Measurements from ENCODE around the gene KCNAB2. TPM values are rescaled to one million over a fixed set of nuclear protein-coding genes. Genes with fewer than 3 reads are reported as not detected.

KCNAB2 gene
- total RNA-seq, 2 donors from 2014 or later: 2.0 to 5.5 TPM

DNA sequence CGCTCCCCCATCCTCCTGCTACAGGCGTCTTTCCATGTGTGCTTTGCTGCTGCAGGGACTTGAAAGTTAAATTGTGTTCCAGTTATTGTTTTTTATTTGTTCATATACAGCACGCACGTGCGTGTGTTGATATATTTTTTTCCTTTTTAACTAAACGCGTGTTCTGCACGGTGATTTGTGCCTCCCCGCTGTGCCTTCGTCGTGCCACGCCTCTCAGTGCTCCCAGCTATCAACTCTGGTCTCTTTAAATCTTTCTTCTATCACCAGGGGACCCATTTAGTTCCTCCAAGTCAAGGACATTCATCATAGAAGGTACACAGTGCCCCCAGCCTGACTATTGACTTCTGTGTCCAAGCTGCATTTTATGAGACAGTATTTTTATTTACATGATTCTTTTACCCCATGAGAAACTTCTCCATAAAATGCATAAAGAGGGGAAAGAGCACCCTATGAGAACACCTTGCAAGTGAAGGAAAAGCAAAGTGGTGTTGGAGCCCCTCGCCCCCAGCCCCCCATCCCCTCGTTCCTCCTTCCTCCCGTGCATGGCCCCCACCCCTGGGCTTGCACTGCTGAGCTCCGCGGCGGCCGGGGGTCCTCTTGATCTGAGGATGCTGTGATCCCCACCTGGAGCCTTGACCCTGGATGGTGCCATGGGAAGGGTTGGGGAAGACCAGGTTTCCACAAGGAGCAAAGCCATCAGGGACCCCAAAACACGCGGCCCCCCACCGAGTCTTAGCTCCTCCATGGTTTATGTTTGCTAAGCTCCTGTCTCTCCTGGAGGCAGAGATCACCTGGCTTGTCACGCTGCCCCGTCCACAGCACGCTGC lies 45.5 kb downstream of the KCNAB2 start:
- Histone ChIP-seq H3K9me3 (no peaks in the 10 kb centered on the region), H3K27ac (no peak overlapping the region), H3K36me3 (no peaks in the 10 kb centered on the region), H3K4me1 (replicated peaks) (peaks cover 4% of the 10 kb centered on the region), H3K27me3 (replicated peaks; ENCODE audit: insufficient read depth) (no peaks in the 10 kb centered on the region), H3K4me3 (no peak overlapping the region)
- intact Hi-C loops (cut with DNase I): no loop called here
- WGBS: 53% methylated on average over 25 of the region's 25 CpGs
- TF ChIP-seq, protein P1, sequence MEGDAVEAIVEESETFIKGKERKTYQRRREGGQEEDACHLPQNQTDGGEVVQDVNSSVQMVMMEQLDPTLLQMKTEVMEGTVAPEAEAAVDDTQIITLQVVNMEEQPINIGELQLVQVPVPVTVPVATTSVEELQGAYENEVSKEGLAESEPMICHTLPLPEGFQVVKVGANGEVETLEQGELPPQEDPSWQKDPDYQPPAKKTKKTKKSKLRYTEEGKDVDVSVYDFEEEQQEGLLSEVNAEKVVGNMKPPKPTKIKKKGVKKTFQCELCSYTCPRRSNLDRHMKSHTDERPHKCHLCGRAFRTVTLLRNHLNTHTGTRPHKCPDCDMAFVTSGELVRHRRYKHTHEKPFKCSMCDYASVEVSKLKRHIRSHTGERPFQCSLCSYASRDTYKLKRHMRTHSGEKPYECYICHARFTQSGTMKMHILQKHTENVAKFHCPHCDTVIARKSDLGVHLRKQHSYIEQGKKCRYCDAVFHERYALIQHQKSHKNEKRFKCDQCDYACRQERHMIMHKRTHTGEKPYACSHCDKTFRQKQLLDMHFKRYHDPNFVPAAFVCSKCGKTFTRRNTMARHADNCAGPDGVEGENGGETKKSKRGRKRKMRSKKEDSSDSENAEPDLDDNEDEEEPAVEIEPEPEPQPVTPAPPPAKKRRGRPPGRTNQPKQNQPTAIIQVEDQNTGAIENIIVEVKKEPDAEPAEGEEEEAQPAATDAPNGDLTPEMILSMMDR (IDR thresholded peaks at IDR 0.05): no peak
- TF ChIP-seq POLR2AphosphoS5 (IDR thresholded peaks at IDR 0.05) (no peak), POLR2A (IDR thresholded peaks at IDR 0.05) (no peak)
- no peak for DNase-seq (ENCODE audit: low spot score)

DNA sequence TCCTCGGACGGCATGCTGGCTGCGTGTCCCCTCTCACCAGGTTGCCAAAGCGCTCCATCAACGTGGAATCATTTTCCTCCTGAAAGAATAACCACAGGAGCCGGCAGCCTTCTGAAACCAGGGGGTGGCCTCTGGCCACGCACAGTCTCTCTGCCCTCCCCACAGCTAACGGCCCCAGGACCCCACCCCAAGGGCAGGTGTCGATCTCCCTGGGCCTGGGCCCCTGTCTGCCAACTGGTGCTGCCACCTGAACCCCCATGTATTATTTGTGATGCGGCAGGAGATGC lies 46.1 kb downstream of the KCNAB2 start:
- intact Hi-C loops (cut with DNase I): no loop called here
- DNase-seq (ENCODE audit: low spot score): no peak
- Histone ChIP-seq H3K27ac (no peak overlapping the region), H3K4me1 (replicated peaks) (peaks cover 4% of the 10 kb centered on the region), H3K9me3 (no peaks in the 10 kb centered on the region), H3K36me3 (no peaks in the 10 kb centered on the region), H3K27me3 (replicated peaks; ENCODE audit: insufficient read depth) (no peaks in the 10 kb centered on the region), H3K4me3 (no peak overlapping the region)
- TF ChIP-seq POLR2A (IDR thresholded peaks at IDR 0.05) (no peak), POLR2AphosphoS5 (IDR thresholded peaks at IDR 0.05) (no peak)
- TF ChIP-seq, protein P1 (IDR thresholded peaks at IDR 0.05): no peak
- WGBS: 77% methylated on average over 10 of the region's 10 CpGs

DNA sequence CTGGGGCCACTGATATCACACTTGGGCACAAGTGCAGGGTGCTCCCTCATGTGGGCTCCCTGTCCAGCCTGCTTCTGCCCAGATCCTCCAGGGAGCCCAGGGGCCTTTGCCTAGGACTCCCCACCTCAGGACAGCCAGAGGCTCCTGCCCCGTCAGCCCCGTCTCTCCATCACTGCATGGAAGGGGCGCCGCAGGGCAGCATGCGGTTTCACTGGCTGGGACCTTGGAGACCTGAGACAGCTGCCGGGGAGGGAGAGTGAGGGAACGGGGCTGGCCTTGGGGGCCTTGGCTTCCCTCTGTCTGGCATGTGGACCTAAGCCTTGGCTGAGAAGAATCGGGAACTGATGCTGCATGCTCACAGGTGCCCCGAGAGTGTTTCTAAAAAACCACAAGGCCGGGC lies 46.5 kb downstream of the KCNAB2 start:
- no peak for DNase-seq (ENCODE audit: low spot score)
- Histone ChIP-seq H3K27me3 (replicated peaks; ENCODE audit: insufficient read depth) (no peaks in the 10 kb centered on the region), H3K9me3 (no peaks in the 10 kb centered on the region), H3K4me1 (replicated peaks) (peaks cover 4% of the 10 kb centered on the region), H3K4me3 (no peak overlapping the region), H3K27ac (no peak overlapping the region), H3K36me3 (no peaks in the 10 kb centered on the region)
- TF ChIP-seq POLR2AphosphoS5 (IDR thresholded peaks at IDR 0.05) (no peak), POLR2A (IDR thresholded peaks at IDR 0.05) (no peak)
- TF ChIP-seq, protein P1 (IDR thresholded peaks at IDR 0.05): no peak
- intact Hi-C loops (cut with DNase I): no loop called here
- 80% methylated on average over 10 of the region's 10 CpGs for WGBS

DNA sequence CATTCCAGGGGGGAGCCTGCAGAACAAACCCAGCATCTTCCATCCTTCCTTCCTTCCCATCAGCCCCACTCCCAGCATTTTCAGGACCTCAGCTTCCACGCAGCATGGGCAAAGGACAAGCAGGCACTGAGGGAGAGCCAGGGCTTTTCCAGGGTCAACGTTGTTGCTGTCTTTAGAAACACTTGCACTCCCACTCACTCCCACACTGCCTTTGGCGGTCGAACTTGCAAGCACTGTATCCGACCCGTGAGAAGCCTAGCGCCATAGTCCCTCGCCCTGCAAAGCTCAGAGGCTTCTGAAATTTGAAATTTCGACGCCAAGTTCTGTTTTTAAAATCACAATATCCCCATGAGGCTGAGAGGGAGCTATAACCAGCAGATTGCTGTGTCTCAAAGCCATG lies 47.4 kb downstream of the KCNAB2 start:
- H3K4me1 ChIP-seq (replicated peaks): peaks cover 4% of the 10 kb centered on the region
- DNase-seq (ENCODE audit: low spot score): no peak
- no peaks in the 10 kb centered on the region for H3K36me3 ChIP-seq
- no peak overlapping the region for H3K4me3 ChIP-seq
- WGBS: 80% methylated on average over 10 of the region's 10 CpGs
- intact Hi-C loops (cut with DNase I): no loop called here
- H3K27me3 ChIP-seq (replicated peaks; ENCODE audit: insufficient read depth): no peaks in the 10 kb centered on the region
- TF ChIP-seq POLR2AphosphoS5 (IDR thresholded peaks at IDR 0.05): no peak
- TF ChIP-seq, protein P1 (IDR thresholded peaks at IDR 0.05): no peak
- TF ChIP-seq POLR2A (IDR thresholded peaks at IDR 0.05): no peak
- no peak overlapping the region for H3K27ac ChIP-seq
- no peaks in the 10 kb centered on the region for H3K9me3 ChIP-seq

DNA sequence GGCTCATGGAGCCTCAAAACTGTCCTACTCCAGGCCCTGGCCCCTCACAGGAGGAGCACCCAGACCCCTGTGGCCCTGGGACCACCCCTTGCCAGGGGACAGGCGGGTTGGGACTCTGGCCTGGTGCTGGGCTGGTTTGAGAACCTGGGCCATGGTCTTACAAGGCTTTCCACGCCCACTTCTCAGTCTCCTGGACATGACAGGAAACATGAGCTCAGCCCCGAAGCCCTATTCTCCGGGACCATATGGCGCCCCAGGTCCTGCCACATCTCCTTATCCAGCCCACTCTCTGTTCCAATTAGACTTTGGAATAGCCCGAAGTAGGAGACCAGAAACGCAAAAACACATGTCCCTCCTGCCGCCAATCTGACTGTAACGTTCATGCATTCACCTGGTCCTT lies 47.9 kb downstream of the KCNAB2 start:
- Histone ChIP-seq H3K36me3 (no peaks in the 10 kb centered on the region), H3K4me3 (no peak overlapping the region), H3K27ac (no peak overlapping the region), H3K27me3 (replicated peaks; ENCODE audit: insufficient read depth) (no peaks in the 10 kb centered on the region), H3K9me3 (no peaks in the 10 kb centered on the region), H3K4me1 (replicated peaks) (peaks cover 4% of the 10 kb centered on the region)
- DNase-seq (ENCODE audit: low spot score): no peak
- TF ChIP-seq POLR2AphosphoS5 (IDR thresholded peaks at IDR 0.05): no peak
- WGBS: 92% methylated on average over 9 of the region's 9 CpGs
- intact Hi-C loops (cut with DNase I): no loop called here

Data from prostate gland (tissue), 2 donors.